ENCODE data around the gene TIMM23.

Gene TIMM23

DNA sequence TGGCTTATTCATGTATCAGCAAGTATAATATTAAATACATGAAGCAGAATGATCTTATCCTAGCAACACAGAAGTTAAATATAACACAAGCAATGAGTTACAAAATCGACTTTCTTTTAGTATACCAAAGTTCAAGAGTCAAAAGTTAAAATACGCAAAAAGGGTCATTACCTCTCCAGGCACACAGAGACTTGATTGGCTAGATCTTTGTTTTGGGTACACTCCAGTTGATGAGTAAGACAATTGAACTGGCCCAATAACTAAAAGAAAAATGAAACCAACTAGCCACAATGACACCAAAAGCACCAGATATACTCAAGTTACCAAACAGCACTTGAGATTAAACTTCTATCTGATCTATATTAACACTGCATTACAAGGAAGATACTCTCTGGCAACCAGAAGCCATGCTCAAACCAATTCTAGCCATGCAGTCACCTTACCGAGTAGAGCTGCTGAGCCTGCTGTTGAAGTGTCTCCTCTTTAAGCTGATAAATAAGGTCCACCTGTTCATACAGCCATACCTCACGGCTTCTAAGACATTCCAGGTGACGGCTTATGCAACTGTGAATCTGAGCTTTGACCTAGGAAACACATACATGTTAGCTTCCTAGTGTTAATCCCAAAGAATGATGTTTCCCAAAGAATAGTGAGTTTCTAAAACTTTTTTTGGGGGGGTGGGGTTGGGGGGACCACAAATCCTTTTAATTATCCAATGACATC is 42.6 kb downstream of the TIMM23 start:
- Histone ChIP-seq H3K79me2 (ENCODE audit: insufficient read depth, low read depth) (peaks cover 45% of the 10 kb centered on the region), H3K9ac (no peak overlapping the region), H3K36me3 (ENCODE audit: insufficient read depth) (peaks cover 10% of the 10 kb centered on the region; the same call in 1 of the 2 replicates), H3K4me3 (IDR thresholded peaks at IDR 0.05; ENCODE audit: insufficient read depth, low read depth, low read length) (no peak overlapping the region), H3K4me1 (ENCODE audit: low read depth, poor library complexity, severe bottlenecking) (peaks cover 34% of the 10 kb centered on the region), H3K27ac (no peak overlapping the region), H2AFZ (ENCODE audit: low read depth) (no peak overlapping the region), H4K20me1 (ENCODE audit: insufficient read depth) (0 out of 2 replicates have a peak, but pooled peaks cover 5% of the 10 kb centered on the region), H3K4me2 (no peak overlapping the region), H3K27me3 (ENCODE audit: insufficient read depth, low read depth) (no peaks in the 10 kb centered on the region)
- TF ChIP-seq, protein P1, sequence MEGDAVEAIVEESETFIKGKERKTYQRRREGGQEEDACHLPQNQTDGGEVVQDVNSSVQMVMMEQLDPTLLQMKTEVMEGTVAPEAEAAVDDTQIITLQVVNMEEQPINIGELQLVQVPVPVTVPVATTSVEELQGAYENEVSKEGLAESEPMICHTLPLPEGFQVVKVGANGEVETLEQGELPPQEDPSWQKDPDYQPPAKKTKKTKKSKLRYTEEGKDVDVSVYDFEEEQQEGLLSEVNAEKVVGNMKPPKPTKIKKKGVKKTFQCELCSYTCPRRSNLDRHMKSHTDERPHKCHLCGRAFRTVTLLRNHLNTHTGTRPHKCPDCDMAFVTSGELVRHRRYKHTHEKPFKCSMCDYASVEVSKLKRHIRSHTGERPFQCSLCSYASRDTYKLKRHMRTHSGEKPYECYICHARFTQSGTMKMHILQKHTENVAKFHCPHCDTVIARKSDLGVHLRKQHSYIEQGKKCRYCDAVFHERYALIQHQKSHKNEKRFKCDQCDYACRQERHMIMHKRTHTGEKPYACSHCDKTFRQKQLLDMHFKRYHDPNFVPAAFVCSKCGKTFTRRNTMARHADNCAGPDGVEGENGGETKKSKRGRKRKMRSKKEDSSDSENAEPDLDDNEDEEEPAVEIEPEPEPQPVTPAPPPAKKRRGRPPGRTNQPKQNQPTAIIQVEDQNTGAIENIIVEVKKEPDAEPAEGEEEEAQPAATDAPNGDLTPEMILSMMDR (conservative IDR thresholded peaks at IDR 0.05; ENCODE audit: low read depth, low read length), result no peak

GRCh38 chr10:46016190-46016589 is 43.9 kb downstream of the TIMM23 start:
- Histone ChIP-seq H3K4me3 (IDR thresholded peaks at IDR 0.05; ENCODE audit: insufficient read depth, low read depth, low read length) (no peak overlapping the region), H3K9ac (no peak overlapping the region), H3K36me3 (ENCODE audit: insufficient read depth) (peaks cover 10% of the 10 kb centered on the region; the same call in 1 of the 2 replicates), H3K27ac (no peak overlapping the region), H3K4me1 (ENCODE audit: low read depth, poor library complexity, severe bottlenecking) (peaks cover 47% of the 10 kb centered on the region), H2AFZ (ENCODE audit: low read depth) (no peak overlapping the region), H3K79me2 (ENCODE audit: insufficient read depth, low read depth) (peaks cover 59% of the 10 kb centered on the region), H4K20me1 (ENCODE audit: insufficient read depth) (0 out of 2 replicates have a peak, but pooled peaks cover 5% of the 10 kb centered on the region), H3K4me2 (no peak overlapping the region), H3K27me3 (ENCODE audit: insufficient read depth, low read depth) (no peaks in the 10 kb centered on the region)
- TF ChIP-seq, protein P1 (conservative IDR thresholded peaks at IDR 0.05; ENCODE audit: low read depth, low read length), result no peak

DNA sequence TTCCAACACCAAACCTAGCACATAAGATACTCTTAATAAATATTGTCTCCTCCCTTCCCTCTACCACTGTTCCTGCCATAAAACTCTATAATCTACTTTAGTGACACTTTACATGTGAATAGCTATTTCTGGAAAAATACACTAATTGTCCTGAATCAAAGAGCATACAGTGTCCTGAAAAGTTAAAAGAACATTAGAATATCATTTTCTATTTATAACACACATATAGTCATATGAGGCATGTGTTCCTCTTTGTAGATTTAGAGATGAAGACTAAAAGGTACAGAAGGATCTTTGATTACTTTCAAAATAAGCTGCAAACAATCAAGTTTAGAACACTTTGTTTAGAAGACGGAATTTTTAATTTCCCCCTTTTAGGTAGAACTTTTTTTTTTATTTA is 44.5 kb downstream of the TIMM23 start:
- Histone ChIP-seq H3K79me2 (ENCODE audit: insufficient read depth, low read depth) (peaks cover 65% of the 10 kb centered on the region), H3K9ac (no peak overlapping the region), H3K4me1 (ENCODE audit: low read depth, poor library complexity, severe bottlenecking) (peaks cover 53% of the 10 kb centered on the region), H3K4me3 (IDR thresholded peaks at IDR 0.05; ENCODE audit: insufficient read depth, low read depth, low read length) (no peak overlapping the region), H3K4me2 (no peak overlapping the region), H2AFZ (ENCODE audit: low read depth) (no peak overlapping the region), H3K36me3 (ENCODE audit: insufficient read depth) (peaks cover 10% of the 10 kb centered on the region; the same call in 1 of the 2 replicates), H3K27ac (no peak overlapping the region), H4K20me1 (ENCODE audit: insufficient read depth) (0 out of 2 replicates have a peak, but pooled peaks cover 5% of the 10 kb centered on the region), H3K27me3 (ENCODE audit: insufficient read depth, low read depth) (no peaks in the 10 kb centered on the region)
- TF ChIP-seq, protein P1 (conservative IDR thresholded peaks at IDR 0.05; ENCODE audit: low read depth, low read length), result no peak

GRCh38 chr10:46017733-46018132 is 45.4 kb downstream of the TIMM23 start:
- H3K36me3 ChIP-seq (ENCODE audit: insufficient read depth), result peaks cover 10% of the 10 kb centered on the region; the same call in 1 of the 2 replicates
- H2AFZ ChIP-seq (ENCODE audit: low read depth), result no peak overlapping the region
- peaks cover 74% of the 10 kb centered on the region for H3K79me2 ChIP-seq (ENCODE audit: insufficient read depth, low read depth)
- H4K20me1 ChIP-seq (ENCODE audit: insufficient read depth), result peaks cover 5% of the 10 kb centered on the region; the same call in 1 of the 2 replicates
- H3K9ac ChIP-seq, result no peak overlapping the region
- H3K27ac ChIP-seq, result no peak overlapping the region
- no peak overlapping the region for H3K4me3 ChIP-seq (IDR thresholded peaks at IDR 0.05; ENCODE audit: insufficient read depth, low read depth, low read length)
- no peaks in the 10 kb centered on the region for H3K27me3 ChIP-seq (ENCODE audit: insufficient read depth, low read depth)
- H3K4me2 ChIP-seq, result no peak overlapping the region
- TF ChIP-seq, protein P1 (conservative IDR thresholded peaks at IDR 0.05; ENCODE audit: low read depth, low read length), result no peak
- H3K4me1 ChIP-seq (ENCODE audit: low read depth, poor library complexity, severe bottlenecking), result peaks cover 53% of the 10 kb centered on the region
